NCI-H2029 treated with DMSO at 0.1 percent for 48 hours (cell line): Measurements from ENCODE around the gene CLCNKB.
"Not testable (repeated sequence)": the region's sequence is repeated elsewhere in the genome, so short reads cannot be mapped to it uniquely, and the experiment has no call there.

Experiments used
- DNase-seq: peaks from one replicate; lab custom pipeline; 2025; lab: John Stamatoyannopoulos, UW

CLCNKB gene

DNA sequence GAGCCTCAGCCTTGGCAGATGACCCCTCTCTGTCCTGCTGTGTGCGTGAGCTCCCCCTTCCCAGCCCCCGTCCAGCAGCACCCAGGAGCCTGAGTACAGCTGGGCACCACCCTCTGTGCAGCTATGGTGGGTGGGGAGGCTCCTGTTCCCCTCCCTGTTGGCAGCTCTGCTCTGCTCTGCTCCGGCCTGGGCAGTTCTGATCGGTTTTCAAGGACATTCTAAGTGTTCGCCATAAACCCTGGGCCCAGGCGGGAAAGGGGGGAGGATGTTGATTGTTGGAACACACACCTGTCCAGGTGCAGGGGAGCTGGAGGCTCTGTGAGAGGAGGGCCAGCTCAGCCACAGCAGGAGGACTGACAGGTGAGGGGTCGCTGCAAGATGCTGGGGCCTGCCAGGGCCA, at the start of gene CLCNKB:
TSS of gene CLCNKB (plus strand) at position 262 of the 400 bp plus-strand sequence. CDS start 711 bp downstream, outside the sequence.
- peak; percentile 4 for DNase-seq

DNA sequence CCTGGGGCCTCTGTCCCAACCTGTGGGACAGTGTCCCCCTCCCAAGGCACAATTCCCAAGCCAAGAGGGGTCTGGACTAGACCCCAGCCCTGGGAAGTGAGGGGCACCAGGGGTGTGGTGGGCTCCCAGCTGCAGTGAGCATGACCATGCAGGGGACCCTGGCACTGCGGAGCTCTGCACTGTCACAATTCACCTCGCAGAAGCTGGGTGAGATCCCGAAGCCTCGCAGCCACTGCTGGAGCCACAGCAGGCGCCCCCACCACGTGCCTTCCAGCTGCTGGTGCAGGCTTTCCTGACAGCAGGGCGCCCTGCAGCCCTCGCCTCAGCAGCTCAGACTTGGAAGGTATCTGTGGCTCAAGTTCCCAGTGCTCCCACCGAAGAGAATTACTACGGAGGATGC, 49.5 kb upstream of the CLCNKB start:
- DNase-seq: no peak

DNA sequence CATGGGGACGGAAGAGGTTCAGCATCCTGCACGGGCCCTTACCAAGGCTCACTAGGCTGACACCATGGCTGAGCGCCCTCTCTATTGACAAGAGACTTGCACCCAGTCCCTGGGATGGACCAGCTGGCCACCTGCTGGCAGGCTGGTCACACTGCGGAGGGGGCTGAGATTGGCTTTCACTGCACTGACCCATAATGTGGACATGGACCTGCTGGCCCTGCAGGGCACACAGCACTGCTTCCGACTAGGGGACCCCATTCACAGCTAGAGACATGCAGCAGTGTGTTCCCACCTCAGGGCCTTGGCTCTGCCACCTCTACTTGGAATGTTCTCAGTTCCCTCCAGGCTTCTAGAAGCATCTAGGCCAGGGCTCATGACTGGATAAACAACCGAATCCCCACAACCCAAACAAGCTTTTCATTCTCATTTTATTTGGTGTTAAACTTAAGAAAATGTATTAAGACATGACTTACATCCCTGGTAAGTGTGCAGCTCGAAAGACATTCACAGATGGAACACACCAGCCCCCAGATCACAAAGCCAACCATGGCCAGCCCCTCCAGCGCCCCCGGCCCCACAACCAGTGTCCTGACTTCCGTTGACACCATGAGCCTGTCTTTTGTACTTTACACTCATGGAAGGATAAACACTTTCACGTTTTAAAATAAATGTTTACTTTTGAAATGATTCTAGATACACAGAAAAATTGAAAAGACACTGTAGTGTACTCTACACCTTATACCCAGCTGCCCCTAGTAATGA, 48.8 kb upstream of the CLCNKB start:
- no peak for DNase-seq

DNA sequence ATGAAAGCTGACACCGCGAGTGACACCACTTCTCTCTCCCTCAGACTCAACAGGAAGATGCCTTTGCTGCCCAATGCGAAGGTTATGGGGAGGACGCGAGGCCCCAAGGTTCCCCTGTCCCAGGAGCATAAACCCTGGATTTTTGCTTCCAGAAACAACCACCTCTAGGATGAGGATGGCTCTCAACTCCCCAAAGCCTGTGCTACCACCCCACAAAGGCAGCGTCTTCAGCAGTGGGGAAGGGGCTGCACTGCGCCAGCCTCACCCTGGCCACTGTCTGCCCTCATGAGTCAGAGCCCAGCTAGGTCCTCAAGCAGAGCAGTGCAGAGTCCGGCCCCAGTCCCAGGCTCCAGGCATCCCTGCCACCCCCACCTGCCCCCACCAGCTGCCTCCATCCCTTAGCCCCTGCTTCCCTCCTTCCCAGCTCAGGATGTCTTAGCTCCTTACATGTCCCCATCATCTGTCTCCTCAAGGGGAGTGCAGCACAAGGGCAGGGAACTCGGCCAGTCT, 46.5 kb upstream of the CLCNKB start:
- DNase-seq: no peak

DNA sequence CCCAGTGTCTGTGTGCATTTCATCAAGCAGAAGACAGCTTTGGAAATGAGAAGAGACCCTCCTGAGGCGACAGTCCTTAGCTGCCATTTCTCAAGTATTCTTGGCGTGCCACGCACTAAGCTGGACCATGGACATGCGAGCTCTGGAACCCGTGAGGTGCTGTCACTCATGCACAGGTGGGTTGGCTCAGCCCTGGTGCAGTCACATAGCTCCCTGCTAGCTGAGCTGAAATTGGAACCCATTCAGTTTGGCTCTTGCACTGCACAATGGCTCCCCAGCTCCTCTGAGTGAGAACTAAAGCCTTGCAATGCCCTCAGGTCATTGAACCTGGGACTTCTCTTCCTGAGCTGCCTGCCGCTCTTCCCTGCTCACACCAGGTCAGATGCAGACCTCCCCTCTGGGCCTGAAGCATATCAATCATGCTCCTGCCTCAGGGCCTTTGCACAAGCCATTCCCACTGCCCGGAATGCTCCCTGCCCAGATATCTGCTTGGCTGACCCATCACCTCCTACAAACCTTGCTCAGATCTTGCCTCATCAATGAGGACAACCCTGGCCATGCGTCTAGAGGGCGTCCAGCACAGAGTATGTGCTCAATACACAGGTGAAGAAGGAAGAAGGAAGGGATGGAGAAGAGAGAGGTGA, 45.8 kb upstream of the CLCNKB start:
- no peak for DNase-seq

DNA sequence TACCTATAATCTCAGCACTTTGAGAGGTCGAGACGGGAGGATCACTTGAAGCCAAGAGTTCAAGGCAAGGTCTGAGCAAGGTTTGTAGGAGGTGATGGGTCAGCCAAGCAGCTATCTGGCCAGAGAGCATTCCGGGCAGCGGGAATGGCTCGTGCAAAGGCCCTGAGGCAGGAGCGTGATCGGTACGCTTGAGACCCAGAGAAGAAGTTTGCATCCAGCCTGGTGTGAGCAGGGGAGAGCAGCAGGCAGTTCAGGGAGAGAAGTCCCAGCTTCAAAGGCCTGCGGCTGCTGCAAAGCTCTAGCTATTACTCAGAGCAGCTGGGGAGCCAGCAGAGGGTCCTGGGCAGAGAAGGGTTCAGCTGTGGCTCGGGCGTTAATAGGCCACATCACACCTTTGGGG, 44.7 kb upstream of the CLCNKB start:
- DNase-seq: no peak

DNA sequence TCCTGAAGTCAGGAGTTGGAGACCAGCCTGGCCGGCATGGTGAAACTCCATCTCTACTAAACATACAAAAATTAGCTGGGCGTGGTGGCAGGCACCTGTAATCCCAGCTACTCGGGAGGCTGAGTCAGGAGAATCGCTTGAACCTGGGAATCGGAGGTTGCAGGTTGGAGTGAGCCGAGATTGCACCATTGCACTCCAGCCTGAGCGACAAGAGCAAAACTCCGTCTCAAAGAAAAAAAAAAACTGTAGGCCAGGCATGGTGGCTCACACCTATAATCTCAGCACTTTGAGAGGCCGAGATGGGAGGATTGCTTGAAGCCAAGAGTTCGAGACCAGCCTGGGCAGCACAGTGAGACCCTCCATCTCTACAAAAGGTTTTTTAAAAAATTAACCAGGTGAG, 42.3 kb upstream of the CLCNKB start:
- DNase-seq: not testable (repeated sequence)

DNA sequence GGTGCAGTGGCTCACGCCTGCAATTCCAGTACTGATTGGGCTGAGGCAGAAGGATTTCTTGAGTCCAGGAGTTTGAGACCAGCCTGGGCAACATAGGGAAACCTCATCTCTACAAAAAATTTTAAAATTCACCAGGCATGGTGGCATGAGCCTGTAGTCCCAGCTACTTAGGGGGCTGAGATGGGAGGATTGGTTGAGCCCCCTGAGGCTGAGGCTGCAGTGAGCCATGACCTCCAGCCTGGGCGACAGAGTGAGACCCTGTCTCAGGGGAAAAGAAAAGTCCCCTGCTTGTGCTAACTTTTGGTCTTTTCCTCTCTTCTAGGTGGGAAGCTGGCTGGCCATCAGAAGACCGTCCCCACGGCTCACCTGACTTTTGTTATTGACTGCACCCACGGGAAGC, 38.0 kb upstream of the CLCNKB start:
- DNase-seq: no peak

DNA sequence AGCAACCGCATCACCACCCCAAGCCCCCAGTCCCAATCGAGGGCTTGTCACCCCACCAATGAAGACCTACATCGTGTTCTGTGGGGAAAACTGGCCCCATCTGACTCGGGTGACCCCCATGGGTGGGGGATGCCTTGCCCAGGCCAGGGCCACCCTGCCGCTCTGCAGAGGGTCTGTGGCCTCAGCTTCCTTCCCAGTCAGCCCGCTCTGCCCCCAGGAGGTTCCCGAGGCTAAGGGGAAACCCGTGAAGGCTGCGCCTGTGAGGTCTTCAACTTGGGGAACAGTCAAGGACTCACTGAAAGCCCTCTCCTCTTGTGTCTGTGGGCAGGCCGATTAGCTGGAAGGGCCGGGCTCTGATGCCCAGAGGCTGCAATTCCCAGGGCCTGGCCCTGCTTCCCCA, 37.6 kb upstream of the CLCNKB start:
- DNase-seq: no peak

DNA sequence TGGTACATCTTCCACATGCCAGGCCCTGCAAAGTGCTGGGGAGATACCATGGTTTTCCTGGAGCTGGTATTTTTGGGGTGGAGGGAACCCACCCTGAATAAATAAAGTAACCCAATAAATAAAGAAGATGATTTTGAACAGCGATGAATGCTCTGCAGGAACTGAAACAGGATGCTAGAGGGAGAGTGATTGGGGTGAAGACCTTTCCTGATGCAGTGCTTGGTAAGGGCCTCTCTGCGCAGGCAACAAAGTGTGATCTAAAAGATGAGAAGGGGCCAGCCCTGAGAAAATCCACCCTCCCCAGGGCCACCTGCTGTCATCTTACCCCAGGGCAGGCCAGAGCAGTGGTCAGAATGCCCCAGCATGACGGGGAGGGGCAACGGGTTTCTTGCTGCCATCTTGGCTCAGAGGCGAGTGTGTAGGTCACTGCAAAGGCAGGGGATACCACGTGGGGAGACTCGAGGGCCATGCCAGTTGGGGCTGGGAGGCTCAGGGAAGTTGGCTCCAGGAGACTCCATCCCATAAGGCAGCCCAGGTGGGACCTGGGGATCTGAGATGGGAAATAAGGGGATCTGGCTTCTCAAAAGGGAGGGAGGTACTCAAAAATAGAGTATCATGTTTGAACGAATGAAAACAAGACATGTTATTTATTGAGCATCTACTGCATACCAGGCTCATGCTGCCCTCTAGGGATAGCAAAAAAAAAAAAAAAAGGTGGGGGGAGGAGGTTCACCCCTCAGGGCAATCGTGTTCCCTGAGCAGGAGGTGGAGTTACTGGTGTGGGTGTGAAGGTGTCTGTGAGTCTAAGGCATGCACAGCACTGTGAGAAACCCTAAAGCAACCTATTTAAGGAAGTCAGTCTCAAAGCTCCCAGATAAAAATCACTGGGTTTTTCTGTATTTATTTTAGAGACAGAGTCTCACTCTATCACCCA, 36.8 kb upstream of the CLCNKB start:
- no peak for DNase-seq

DNA sequence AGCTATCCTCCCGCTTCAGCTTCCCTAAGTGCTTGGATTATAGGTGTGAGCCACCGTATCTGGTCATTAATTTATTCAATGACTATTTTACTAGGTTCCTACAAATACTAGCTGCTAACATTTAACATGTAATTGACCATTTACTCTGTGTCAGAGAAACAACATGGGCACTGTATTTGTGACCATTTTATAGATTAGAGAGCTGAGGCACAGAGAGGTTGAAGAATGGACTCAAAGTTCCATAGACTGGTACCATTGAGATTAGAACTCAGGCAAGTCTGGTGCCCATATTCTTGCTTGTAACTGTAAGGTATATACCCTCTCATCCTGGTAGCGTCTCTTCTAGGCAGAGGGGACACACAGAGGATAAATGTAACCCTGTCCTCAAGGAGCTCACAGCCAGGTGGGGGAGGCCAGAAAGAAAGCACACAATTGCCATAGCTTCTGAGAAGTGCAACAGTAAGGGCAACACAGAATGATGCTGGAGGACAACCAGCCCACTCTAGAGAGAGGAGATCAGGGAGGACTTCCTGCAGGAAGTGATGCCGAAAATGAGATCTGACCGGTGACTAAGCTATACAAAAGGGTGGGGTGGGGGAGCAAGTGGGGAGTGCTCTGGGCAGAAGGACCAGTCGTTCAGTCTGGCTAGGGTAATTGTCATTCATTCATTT, 35.8 kb upstream of the CLCNKB start:
- no peak for DNase-seq

DNA sequence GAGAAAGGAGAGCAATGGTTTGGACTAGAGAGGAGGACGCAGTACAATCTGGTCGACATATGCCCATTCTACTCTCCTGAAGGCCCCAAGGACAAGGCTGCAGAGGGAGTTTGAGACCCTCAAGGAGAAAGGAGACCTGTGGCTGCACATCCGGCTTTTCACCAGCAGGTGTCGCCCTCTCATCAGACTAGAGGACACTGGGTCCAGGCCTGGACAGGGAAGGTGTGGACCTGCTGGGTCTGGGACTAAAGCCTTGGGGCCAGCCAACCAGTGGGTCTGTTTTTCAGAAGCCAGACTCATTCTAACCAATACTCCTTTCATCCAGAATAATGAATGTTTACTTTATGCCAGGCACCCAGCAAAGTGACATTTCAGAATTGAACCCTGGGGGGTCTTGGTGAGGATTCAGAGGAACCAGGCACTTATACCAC, 34.5 kb upstream of the CLCNKB start:
- DNase-seq: no peak

DNA sequence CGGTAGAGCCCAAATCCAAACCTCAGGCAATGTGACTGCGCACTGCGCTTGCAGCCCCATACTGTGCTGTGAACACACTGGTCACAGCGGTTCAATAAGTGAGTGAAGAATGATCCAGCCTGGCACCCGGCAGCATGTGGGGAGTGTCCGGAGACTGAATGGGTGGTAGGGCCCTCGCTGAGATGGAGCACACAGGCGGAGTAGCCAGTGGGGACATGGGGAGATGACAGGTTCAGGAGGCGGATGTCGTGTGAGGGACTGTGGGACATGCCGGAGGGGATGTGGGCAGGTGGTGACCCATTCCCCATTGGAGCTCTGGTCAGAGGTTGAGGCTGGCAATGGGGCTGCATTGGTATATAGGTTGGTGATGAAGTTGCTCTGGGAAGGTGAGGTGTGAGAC, 33.9 kb upstream of the CLCNKB start:
- DNase-seq: no peak

DNA sequence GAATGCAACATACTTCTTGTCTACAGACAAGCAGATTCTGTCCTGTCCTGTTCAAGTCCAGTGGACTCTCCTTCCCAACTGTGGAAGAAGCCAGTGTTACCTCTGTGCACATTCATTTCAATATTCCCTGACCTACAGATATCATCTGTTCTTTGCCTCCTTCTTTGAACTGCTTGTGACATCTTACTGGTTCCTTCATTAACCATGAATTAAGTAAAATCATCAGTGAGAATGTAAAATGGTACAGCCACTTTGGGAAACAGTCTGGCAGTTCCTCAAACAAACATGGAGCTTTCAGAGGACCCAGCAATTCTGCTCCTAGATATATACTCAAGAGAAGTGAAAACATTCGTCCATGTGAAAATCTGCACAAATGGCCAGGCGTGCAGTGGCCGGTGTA, 32.7 kb upstream of the CLCNKB start:
- no peak for DNase-seq

DNA sequence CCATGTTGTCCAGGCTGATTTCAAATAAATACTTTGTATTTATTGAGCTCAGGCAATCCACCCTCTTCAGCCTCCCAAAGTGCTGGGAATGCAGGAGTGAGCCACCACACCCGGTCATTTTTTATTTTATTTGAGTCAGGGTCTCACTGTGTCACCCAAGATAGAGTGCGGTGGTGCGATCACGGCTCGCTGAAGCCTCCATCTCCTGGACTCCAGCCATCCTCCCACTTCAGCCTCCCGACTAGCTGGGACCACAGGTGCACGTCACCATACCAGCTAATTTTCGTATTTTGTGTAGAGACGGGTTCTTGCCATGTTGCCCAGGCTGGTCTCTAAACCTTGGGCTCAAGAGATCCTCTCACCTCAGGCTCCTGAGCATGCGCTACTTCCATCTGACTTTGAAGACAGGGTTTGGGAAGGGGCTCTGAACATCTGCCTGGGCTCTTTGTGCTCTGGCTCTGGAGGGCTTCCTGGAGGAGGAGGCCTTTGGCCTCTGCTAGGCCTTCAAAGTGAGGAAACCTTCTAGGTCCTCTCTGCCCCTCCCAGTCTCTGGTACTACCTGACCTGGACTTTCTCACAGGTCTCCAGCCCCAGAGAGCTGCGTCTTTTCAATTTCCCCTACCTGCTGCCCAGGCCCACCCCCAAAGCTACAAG, 31.5 kb upstream of the CLCNKB start:
- DNase-seq: no peak

DNA sequence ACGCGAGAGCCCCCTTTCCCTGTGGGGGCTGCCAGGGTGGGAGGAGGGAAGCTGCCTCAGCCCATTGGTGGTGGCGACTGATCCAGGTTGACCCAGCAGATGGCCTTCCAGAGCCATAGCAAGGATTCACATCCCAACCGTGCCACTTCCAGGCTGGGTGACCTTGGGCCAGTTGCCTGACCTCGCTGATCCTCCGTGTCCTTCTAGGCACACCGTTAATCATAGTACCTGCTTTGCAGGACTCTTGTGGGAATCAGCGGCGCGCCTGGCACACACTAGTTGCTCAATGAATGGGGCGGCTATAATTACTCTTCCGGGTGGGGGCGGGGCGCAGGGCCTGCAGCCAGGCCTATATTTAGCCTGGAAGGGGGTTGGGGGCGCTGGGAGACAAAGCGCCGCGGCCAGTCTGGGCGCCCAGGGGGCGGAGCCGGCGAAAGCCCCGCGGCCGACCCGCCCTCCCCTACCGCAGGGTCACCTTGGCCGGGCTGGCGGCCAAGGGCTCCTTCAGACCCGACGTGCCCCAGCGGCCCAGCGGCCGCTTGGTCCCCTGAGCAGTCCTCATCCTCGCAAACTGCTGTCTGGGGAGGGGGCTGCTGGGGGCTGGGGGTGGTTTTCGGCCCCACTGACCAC, 30.9 kb upstream of the CLCNKB start:
- DNase-seq: no peak

DNA sequence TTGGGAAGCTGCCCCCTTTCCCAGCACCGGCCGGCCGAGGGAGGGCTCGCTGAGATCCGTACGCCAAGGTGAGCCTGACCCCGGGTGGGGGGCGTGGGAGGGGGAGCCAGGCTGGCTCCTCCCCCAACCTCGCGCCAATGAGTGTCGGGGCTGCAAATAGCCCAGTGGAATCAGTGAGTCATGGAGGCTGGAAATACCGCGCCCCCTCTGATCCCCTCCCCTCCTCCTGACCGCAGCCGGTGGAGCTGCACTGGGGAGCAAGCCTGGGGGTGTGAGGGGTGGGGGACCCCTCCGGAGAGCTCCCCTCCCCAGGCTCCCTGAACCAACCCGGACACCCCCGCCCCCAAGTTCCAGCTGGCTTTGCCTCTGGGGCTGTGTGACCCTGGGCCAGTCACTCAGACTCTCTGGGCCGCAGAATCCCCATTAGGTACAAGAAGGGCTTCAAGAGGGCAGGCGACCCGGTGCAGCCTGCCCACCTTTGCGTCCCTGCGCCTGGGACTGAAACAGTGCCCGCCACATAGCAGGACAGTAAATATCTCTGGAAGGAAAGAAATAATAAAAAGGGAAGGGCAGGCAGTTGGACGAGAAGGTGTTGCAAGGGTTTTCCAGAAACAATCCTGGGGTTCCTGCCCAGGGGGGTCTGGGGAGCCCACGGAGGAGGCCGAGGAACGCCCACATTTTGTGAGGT, 30.2 kb upstream of the CLCNKB start:
- DNase-seq: no peak

DNA sequence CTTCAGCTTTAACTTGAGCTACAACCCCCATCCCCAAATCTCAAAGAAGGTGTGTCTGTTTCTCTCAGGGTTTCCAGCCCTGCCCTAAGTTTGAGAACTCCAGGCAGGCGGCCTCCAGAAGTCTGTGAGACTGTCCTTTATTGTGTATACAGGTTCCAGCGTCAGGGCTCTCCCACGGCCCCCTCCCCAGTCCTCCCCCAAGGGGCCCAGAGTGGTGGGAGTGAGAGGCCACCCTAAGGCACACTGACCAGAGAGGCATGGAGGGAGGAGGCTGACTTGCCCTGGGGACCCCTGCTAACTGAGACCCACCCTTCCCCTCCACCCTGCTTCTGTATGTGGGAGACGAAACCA, 29.7 kb upstream of the CLCNKB start:
- no peak for DNase-seq

DNA sequence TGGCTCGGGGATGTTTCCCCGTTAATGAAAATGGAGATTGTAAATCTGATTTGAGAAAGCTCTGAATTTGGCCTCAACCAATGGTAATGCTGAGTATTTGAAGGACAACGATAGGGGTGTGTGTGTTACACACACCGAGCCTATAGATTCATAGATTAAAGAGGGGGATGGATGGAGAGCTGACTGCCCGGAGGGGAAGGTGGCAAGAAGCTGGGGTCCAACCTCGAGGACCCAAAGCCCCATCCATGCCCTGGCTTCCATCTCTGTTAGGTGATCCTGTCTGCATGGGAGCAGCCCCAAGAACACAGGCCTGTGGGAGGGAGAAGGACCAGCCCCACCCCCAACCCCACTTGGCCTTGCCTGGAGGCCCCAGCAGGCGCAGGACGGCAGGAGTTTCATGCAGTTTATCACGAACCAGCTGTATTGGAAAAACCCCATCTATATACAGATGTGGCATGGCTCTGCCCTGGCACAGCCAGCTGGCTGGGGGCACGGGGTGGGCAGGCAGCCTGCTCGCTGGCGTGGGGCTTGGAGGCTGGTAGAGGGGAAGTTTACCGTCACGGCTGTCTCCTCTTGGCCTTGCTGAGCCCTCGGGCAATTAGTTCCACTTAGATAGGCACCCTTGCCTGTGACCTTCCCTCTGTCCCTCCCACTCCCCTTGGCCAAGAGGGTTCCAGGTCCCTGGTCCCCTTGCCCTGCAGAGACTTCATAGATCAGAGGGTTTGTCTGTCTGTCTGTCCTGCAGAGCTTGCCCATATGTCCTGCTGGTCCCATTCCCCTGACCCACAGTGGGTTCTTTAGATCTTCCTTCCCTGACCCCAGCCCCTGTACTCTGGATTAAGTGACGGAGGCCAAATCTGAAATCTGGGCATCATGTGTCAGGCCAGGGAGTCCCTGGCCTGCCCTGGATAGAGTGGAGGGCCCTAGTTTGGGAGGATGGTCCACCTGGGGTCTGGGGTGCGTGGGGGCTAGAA, 28.8 kb upstream of the CLCNKB start:
- DNase-seq: no peak
